Activated CD8-positive, alpha-beta T cell treated with anti-CD3 and anti-CD28 coated beads for 36 hours (primary cell): Measurements from ENCODE around the gene AOPEP. TPM values are rescaled to one million over a fixed set of nuclear protein-coding genes. Genes with fewer than 3 reads are reported as not detected.

Source experiments
- ATAC-seq: fragments of 200-7000 bp; cut with Tn5 transposase; one replicate; pipeline ENCODE4 v1.10.0; 2021; ENCODE audit warnings: mild to moderate bottlenecking, moderate library complexity
- CTCF ChIA-PET: fragments of 350-600 bp; sonication (Branson Sonifier 250); formaldehyde crosslinking; loops from one replicate; lab custom pipeline; 2021; ENCODE audit warnings: antibody characterized with exemption; lab: Charles Lee
- POLR2A ChIA-PET: fragments of 350-600 bp; sonication (Branson Sonifier 250); formaldehyde crosslinking; loops from one replicate; lab custom pipeline; 2021; ENCODE audit warnings: antibody characterized with exemption; lab: Charles Lee
- DNase-seq: peaks from one replicate; pipeline ENCODE4 v3.0.0-alpha.2; 2020
- H3K27ac Mint-ChIP-seq: one replicate; pipeline ENCODE4 v1.8.0; 2021; ENCODE audit warnings: mild to moderate bottlenecking, mixed read lengths
- H3K27me3 Mint-ChIP-seq: one replicate; pipeline ENCODE4 v1.8.0; 2021; ENCODE audit warnings: mixed read lengths
- H3K36me3 Mint-ChIP-seq: one replicate; pipeline ENCODE4 v1.8.0; 2021; ENCODE audit warnings: low read depth, mixed read lengths
- H3K4me1 Mint-ChIP-seq: one replicate; pipeline ENCODE4 v1.8.0; 2021; ENCODE audit warnings: low read depth, mixed read lengths
- H3K4me3 Mint-ChIP-seq: one replicate; pipeline ENCODE4 v1.8.0; 2021; ENCODE audit warnings: mild to moderate bottlenecking, moderate library complexity, mixed read lengths
- H3K9me3 Mint-ChIP-seq: one replicate; pipeline ENCODE4 v1.8.0; 2021; ENCODE audit warnings: mixed read lengths
- CTCF ChIP-seq: fragments of 200-600 bp; IDR thresholded peaks from one replicate; pipeline ENCODE4 v1.8.0; 2022; ENCODE audit warnings: antibody characterized with exemption, mild to moderate bottlenecking
- intact Hi-C: fragments of 100-400 bp; cut with micrococcal nuclease; formaldehyde crosslinking; loops from one replicate; pipeline ENCODE4 v1.10.0; 2022
- total RNA-seq, 2 experiments: library from RNA; stranded (reverse); gene quantifications; one replicate each; pipeline ENCODE4 v1.2.3, GENCODE V29; 2021

AOPEP gene
- total RNA-seq, 2 experiments from 2014 or later: 7.1 to 8.7 TPM

- no peak overlapping the region for H3K27ac Mint-ChIP-seq
- no peak for ATAC-seq
- POLR2A ChIA-PET: no interaction called here
- H3K4me1 Mint-ChIP-seq: no peaks in the 10 kb centered on the region
- H3K27me3 Mint-ChIP-seq: no peaks in the 10 kb centered on the region
- CTCF ChIA-PET: interaction anchor here (1.0 to 1.2 kb wide), 2 partner anchors 14 to 83 kb away, joined by 3 read pairs; no protein-coding TSS in a partner anchor
- intact Hi-C loops: no loop called here
- no peak for DNase-seq
- no peak for TF ChIP-seq CTCF
- no peak overlapping the region for H3K4me3 Mint-ChIP-seq
- peaks cover 2% of the 10 kb centered on the region for H3K36me3 Mint-ChIP-seq
- no peaks in the 10 kb centered on the region for H3K9me3 Mint-ChIP-seq
Observed at GRCh38 chr9:95085036-95085770, 358.7 kb downstream of the AOPEP start.

DNA sequence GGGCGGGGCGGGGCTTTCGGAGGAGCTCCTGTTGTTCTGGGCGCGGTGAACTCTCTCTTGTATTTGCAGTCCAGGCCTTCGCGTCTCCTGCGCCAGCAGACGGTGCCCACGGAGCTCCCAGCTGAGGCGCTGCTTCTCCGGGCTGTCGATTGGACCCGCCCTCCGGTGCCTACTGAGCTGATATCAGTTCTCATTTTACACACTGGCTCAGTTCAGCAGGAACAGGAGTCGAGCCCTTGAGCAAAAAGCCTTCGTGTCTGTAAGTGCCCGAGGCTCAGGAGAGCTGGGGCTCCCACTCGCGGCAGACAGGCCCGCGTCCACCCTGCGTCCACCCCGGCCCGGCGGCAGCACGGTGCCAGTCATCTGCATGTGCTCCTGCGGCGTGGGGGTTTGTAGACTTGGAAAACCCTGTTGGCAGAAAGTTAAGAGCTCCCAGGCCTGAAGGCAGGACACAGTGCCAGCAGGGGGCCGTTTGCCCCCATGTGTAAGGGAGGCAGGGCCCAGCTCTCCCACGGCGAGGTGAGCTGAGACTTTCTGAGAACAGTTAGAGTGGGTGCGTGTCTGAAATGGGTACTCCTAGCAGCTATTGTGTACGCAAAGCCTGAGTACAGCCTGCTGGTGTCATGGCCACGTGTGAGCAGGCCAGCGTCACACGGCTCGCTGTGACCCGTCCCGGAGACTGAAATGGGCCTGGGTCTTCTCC lies 359.5 kb downstream of the AOPEP start:
- no peaks in the 10 kb centered on the region for H3K9me3 Mint-ChIP-seq
- no peak overlapping the region for H3K4me3 Mint-ChIP-seq
- no peaks in the 10 kb centered on the region for H3K27me3 Mint-ChIP-seq
- peaks cover 2% of the 10 kb centered on the region for H3K36me3 Mint-ChIP-seq
- intact Hi-C loops: no loop called here
- ATAC-seq (no peak), DNase-seq (no peak)
- CTCF ChIA-PET: interaction anchor here (1.2 kb wide), 1 partner anchor 82 kb away, joined by 3 read pairs; no protein-coding TSS in a partner anchor
- TF ChIP-seq CTCF: no peak
- H3K4me1 Mint-ChIP-seq: no peaks in the 10 kb centered on the region
- H3K27ac Mint-ChIP-seq: no peak overlapping the region
- POLR2A ChIA-PET: no interaction called here

DNA sequence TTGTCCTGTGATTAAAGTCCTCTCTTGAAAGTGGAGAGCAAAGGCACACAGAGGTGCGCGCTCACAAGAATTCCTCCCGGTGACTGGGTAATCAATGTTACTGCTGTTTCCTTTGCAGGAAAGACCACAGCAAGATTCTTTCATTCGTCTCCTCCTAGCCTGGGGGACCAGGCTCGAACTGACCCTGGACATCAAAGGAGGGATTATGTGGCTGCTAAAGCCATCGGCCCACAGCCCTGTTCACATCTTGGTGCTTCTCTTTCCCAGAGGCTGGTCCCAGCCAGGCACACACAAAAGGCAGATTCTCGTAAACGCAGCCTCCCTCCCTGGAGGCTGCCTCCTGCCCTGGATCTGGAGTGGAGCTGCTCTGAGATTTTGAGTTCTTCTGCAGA lies 360.1 kb downstream of the AOPEP start:
- no peaks in the 10 kb centered on the region for H3K4me1 Mint-ChIP-seq
- H3K27ac Mint-ChIP-seq: no peak overlapping the region
- intact Hi-C loops: no loop called here
- DNase-seq (no peak), ATAC-seq (no peak)
- H3K36me3 Mint-ChIP-seq: peaks cover 2% of the 10 kb centered on the region
- CTCF ChIA-PET: interaction anchor here (1.2 kb wide), 1 partner anchor 82 kb away, joined by 3 read pairs; no protein-coding TSS in a partner anchor
- POLR2A ChIA-PET: no interaction called here
- no peaks in the 10 kb centered on the region for H3K27me3 Mint-ChIP-seq
- H3K9me3 Mint-ChIP-seq: no peaks in the 10 kb centered on the region
- no peak for TF ChIP-seq CTCF
- no peak overlapping the region for H3K4me3 Mint-ChIP-seq

DNA sequence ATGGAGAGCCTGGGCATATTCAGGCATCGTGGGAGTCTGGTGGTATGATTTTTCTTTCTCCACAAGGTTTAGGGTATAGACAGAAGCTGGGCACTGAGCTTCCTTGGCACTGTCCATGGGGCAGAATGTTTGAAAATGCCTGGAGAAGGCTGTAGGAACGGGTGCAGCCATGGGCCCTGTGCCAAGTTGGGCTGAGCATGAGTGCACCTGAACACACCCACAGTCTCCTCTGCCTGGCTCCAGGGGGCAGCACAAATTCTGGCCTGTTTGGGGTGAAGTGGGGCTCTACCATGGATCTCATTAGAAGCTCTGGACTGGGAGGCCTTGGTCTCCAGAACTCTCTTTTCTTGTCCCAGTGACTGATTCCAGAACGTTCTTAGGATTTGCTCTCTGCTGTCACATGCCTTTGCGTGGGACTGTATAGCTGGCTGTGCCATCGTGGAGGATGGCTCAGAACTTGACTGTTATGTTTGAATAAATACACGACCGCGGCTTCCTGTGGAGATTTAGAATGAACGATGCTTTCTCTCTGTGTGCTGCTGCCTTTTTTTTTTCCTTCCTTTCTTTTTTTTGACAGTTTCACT lies 361.3 kb downstream of the AOPEP start:
- intact Hi-C loops: no loop called here
- Mint-ChIP-seq H3K27me3 (no peaks in the 10 kb centered on the region), H3K9me3 (no peaks in the 10 kb centered on the region), H3K27ac (no peak overlapping the region), H3K4me1 (peaks cover 5% of the 10 kb centered on the region), H3K4me3 (no peak overlapping the region), H3K36me3 (peaks cover 2% of the 10 kb centered on the region)
- no peak for TF ChIP-seq CTCF
- ChIA-PET CTCF (interaction anchor here (0.6 to 1.0 kb wide), 2 partner anchors 329 to 406 kb away, joined by 3 read pairs; no protein-coding TSS in a partner anchor), POLR2A (no interaction called here)
- ATAC-seq (no peak), DNase-seq (peak; percentile 10)
